Caco-2 (cell line): ENCODE results near the gene C3orf38. TPM values are rescaled to one million over a fixed set of nuclear protein-coding genes. Genes with fewer than 3 reads are reported as not detected.

Experiments used
- BruUV-seq: library from RNA; stranded (reverse); fragments of 400-500 nt; replicated peaks from 2 replicates; lab custom pipeline; 2021; lab: Mats Ljungman, UMichigan
- CTCF ChIA-PET: fragments of 300-600 bp; sonication (Branson Sonifier 250); formaldehyde crosslinking; loops from one replicate; lab custom pipeline; 2022; ENCODE audit warnings: antibody characterized with exemption; lab: Charles Lee
- POLR2A ChIA-PET: fragments of 300-600 bp; sonication (Branson Sonifier 250); formaldehyde crosslinking; loops from one replicate; lab custom pipeline; 2022; ENCODE audit warnings: antibody characterized with exemption; lab: Charles Lee
- DNase-seq, 2 experiments: peaks; one replicate each; pipeline versions ENCODE4 v3.0.0 to v3.0.0-alpha.2; 2020 to 2022
- H3K27me3 ChIP-seq: replicated peaks from 2 replicates; pipeline ENCODE4 v1.6.0; 2011; ENCODE audit warnings: low read length; ENCODE audit not compliant: control insufficient read depth, insufficient read depth
- H3K36me3 ChIP-seq: 2 replicates; pipeline ENCODE4 v1.5.1; 2011; ENCODE audit warnings: low read length; ENCODE audit not compliant: control insufficient read depth, insufficient read depth
- H3K4me1 ChIP-seq: fragments of 250-450 bp; sonication (Bioruptor Pico); 2 replicates; pipeline ENCODE4 v1.5.1; 2020; ENCODE audit warnings: mild to moderate bottlenecking
- H3K4me3 ChIP-seq: 2 replicates; pipeline ENCODE4 v1.5.1; 2011; ENCODE audit warnings: low read depth, mild to moderate bottlenecking, control low read depth, low read length
- H3K9me3 ChIP-seq: fragments of 250-450 bp; sonication (Bioruptor Pico); 2 replicates; pipeline ENCODE4 v1.5.1; 2020; ENCODE audit warnings: mild to moderate bottlenecking, moderate library complexity
- H3K27ac Mint-ChIP-seq: one replicate; pipeline ENCODE4 v1.8.0; 2022; ENCODE audit warnings: mixed read lengths; ENCODE audit not compliant: unreplicated experiment
- H3K27me3 Mint-ChIP-seq: one replicate; pipeline ENCODE4 v1.8.0; 2022; ENCODE audit warnings: mixed read lengths; ENCODE audit not compliant: insufficient read depth, unreplicated experiment
- H3K36me3 Mint-ChIP-seq: one replicate; pipeline ENCODE4 v1.8.0; 2022; ENCODE audit warnings: mild to moderate bottlenecking, mixed read lengths; ENCODE audit not compliant: insufficient read depth, unreplicated experiment
- H3K4me1 Mint-ChIP-seq: one replicate; pipeline ENCODE4 v1.8.0; 2022; ENCODE audit warnings: low read depth, mixed read lengths; ENCODE audit not compliant: unreplicated experiment
- H3K4me3 Mint-ChIP-seq: one replicate; pipeline ENCODE4 v1.8.0; 2022; ENCODE audit warnings: mild to moderate bottlenecking, moderate library complexity, mixed read lengths; ENCODE audit not compliant: unreplicated experiment
- H3K9me3 Mint-ChIP-seq: one replicate; pipeline ENCODE4 v1.8.0; 2022; ENCODE audit warnings: mixed read lengths; ENCODE audit not compliant: unreplicated experiment
- CTCF ChIP-seq, 2 experiments: fragments of 200-600 bp in 1 of 2; IDR thresholded peaks; 1 replicate in 1 of 2; 2 replicates in 1 of 2; pipeline versions ENCODE4 v1.5.1 to v1.8.0; 2011 to 2022; ENCODE audit warnings: antibody characterized with exemption in 1 of 2, control low read depth in 1 of 2, inconsistent platforms in 1 of 2, low read depth in 1 of 2, low read length in 1 of 2, mild to moderate bottlenecking in 1 of 2, moderate library complexity in 1 of 2; ENCODE audit not compliant: insufficient read depth in 1 of 2, severe bottlenecking in 1 of 2, unreplicated experiment in 1 of 2
- intact Hi-C: fragments of 100-400 bp; cut with micrococcal nuclease; formaldehyde crosslinking; loops from one replicate; pipeline ENCODE4 v1.10.0; 2022; ENCODE audit not compliant: unreplicated experiment
- total RNA-seq: library from RNA; stranded (reverse); gene quantifications from 2 replicates; pipeline ENCODE4 v1.2.3, GENCODE V29; 2022

Gene C3orf38
- total RNA-seq, 1 experiment from 2014 or later = 22.8 TPM

GRCh38 chr3:88150806-88151205, 1.0 kb downstream of the C3orf38 start:
- no peak for DNase-seq
- no peaks in the 10 kb centered on the region for H3K9me3 ChIP-seq
- peak overlapping the region; percentile 95 for H3K4me3 Mint-ChIP-seq
- ChIA-PET POLR2A (interaction anchor here (0.6 kb wide), 1 partner anchor 1239 kb away, joined by 13 read pairs; no protein-coding TSS in a partner anchor), CTCF (no interaction called here)
- BruUV-seq = no TSS peak
- H3K27me3 Mint-ChIP-seq = no peaks in the 10 kb centered on the region
- no peaks in the 10 kb centered on the region for H3K9me3 Mint-ChIP-seq
- no peaks in the 10 kb centered on the region for H3K4me1 ChIP-seq
- TF ChIP-seq CTCF (IDR thresholded peaks at IDR 0.05; ENCODE audit: insufficient read depth in 1 of 2, low read depth in 1 of 2, low read length in 1 of 2, severe bottlenecking in 1 of 2, unreplicated experiment in 1 of 2) = no peak
- H3K36me3 ChIP-seq = no peaks in the 10 kb centered on the region
- H3K4me3 ChIP-seq = peak overlapping the region; percentile 70
- peaks cover 26% of the 10 kb centered on the region for H3K36me3 Mint-ChIP-seq
- H3K27me3 ChIP-seq = no peaks in the 10 kb centered on the region
- peak overlapping the region; percentile 96 for H3K27ac Mint-ChIP-seq
- intact Hi-C loops = no loop called here
- peaks cover 6% of the 10 kb centered on the region for H3K4me1 Mint-ChIP-seq

- Histone ChIP-seq H3K4me3 (peak overlapping the region; percentile 24), H3K9me3 (no peaks in the 10 kb centered on the region), H3K27me3 (no peaks in the 10 kb centered on the region), H3K36me3 (no peaks in the 10 kb centered on the region), H3K4me1 (no peaks in the 10 kb centered on the region)
- no peak for DNase-seq
- Mint-ChIP-seq H3K9me3 (no peaks in the 10 kb centered on the region), H3K4me3 (peak overlapping the region; percentile 95), H3K27me3 (no peaks in the 10 kb centered on the region), H3K36me3 (peaks cover 32% of the 10 kb centered on the region), H3K4me1 (peaks cover 6% of the 10 kb centered on the region), H3K27ac (peak overlapping the region; percentile 55)
- intact Hi-C loops = no loop called here
- no TSS peak for BruUV-seq
- ChIA-PET POLR2A (no interaction called here), CTCF (no interaction called here)
- TF ChIP-seq CTCF (IDR thresholded peaks at IDR 0.05; ENCODE audit: insufficient read depth in 1 of 2, low read depth in 1 of 2, low read length in 1 of 2, severe bottlenecking in 1 of 2, unreplicated experiment in 1 of 2) = no peak
Observed at GRCh38 chr3:88151358-88151757, 1.6 kb downstream of the C3orf38 start.

GRCh38 chr3:88152841-88153240, 3.1 kb downstream of the C3orf38 start:
- intact Hi-C loops = no loop called here
- H3K4me3 ChIP-seq = no peak overlapping the region
- no peaks in the 10 kb centered on the region for H3K36me3 ChIP-seq
- H3K4me3 Mint-ChIP-seq = no peak overlapping the region
- no peaks in the 10 kb centered on the region for H3K9me3 ChIP-seq
- DNase-seq = no peak
- H3K36me3 Mint-ChIP-seq = peaks cover 37% of the 10 kb centered on the region
- no TSS peak for BruUV-seq
- no peaks in the 10 kb centered on the region for H3K27me3 ChIP-seq
- CTCF ChIA-PET = no interaction called here
- no peak overlapping the region for H3K27ac Mint-ChIP-seq
- POLR2A ChIA-PET = no interaction called here
- H3K4me1 Mint-ChIP-seq = peaks cover 6% of the 10 kb centered on the region
- no peaks in the 10 kb centered on the region for H3K27me3 Mint-ChIP-seq
- no peaks in the 10 kb centered on the region for H3K9me3 Mint-ChIP-seq
- no peaks in the 10 kb centered on the region for H3K4me1 ChIP-seq
- TF ChIP-seq CTCF (IDR thresholded peaks at IDR 0.05; ENCODE audit: insufficient read depth in 1 of 2, low read depth in 1 of 2, low read length in 1 of 2, severe bottlenecking in 1 of 2, unreplicated experiment in 1 of 2) = no peak
